ENCODE measurements around the gene GPHA2. TPM values are rescaled to one million over a fixed set of nuclear protein-coding genes. Genes with fewer than 3 reads are reported as not detected.

The GPHA2 gene
- total RNA-seq, 4 donors from 2014 or later = not detected

DNA sequence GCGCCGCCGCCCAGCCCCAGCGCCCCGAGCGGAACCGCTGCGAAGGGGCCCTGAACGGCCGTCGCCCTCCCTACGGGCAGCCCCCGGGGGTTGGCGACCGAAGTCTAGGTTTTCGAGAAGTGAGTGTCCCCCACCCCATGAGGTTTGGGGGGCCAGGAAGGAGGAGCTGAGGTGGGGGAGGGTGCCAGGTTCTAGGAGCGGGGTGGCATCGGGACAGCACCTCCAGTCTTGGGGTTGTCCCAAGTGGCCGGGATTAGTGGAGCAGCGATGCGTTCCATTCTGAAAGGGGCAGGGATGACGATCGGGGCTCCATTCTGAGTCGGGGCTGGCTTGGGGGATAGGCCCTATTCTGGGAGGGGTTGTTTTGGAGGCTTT is 10.8 kb downstream of the GPHA2 start:
- Histone ChIP-seq H3K27me3 (no peaks in the 10 kb centered on the region), H3K4me1 (no peaks in the 10 kb centered on the region), H3K4me3 (peak overlapping the region; percentile 45 to 77), H3K9me3 (no peaks in the 10 kb centered on the region), H3K36me3 (no peaks in the 10 kb centered on the region), H3K27ac (peak overlapping the region; percentile 94 to 97)
- intact Hi-C loops (cut with DNase I; ENCODE audit: low total_unique reads) = no loop called here
- TF ChIP-seq, protein P1, sequence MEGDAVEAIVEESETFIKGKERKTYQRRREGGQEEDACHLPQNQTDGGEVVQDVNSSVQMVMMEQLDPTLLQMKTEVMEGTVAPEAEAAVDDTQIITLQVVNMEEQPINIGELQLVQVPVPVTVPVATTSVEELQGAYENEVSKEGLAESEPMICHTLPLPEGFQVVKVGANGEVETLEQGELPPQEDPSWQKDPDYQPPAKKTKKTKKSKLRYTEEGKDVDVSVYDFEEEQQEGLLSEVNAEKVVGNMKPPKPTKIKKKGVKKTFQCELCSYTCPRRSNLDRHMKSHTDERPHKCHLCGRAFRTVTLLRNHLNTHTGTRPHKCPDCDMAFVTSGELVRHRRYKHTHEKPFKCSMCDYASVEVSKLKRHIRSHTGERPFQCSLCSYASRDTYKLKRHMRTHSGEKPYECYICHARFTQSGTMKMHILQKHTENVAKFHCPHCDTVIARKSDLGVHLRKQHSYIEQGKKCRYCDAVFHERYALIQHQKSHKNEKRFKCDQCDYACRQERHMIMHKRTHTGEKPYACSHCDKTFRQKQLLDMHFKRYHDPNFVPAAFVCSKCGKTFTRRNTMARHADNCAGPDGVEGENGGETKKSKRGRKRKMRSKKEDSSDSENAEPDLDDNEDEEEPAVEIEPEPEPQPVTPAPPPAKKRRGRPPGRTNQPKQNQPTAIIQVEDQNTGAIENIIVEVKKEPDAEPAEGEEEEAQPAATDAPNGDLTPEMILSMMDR (IDR thresholded peaks at IDR 0.05) = no peak
- TF ChIP-seq POLR2A (IDR thresholded peaks at IDR 0.05) = no peak
- peak in 1 of 2 donors; percentile 52 for DNase-seq

DNA sequence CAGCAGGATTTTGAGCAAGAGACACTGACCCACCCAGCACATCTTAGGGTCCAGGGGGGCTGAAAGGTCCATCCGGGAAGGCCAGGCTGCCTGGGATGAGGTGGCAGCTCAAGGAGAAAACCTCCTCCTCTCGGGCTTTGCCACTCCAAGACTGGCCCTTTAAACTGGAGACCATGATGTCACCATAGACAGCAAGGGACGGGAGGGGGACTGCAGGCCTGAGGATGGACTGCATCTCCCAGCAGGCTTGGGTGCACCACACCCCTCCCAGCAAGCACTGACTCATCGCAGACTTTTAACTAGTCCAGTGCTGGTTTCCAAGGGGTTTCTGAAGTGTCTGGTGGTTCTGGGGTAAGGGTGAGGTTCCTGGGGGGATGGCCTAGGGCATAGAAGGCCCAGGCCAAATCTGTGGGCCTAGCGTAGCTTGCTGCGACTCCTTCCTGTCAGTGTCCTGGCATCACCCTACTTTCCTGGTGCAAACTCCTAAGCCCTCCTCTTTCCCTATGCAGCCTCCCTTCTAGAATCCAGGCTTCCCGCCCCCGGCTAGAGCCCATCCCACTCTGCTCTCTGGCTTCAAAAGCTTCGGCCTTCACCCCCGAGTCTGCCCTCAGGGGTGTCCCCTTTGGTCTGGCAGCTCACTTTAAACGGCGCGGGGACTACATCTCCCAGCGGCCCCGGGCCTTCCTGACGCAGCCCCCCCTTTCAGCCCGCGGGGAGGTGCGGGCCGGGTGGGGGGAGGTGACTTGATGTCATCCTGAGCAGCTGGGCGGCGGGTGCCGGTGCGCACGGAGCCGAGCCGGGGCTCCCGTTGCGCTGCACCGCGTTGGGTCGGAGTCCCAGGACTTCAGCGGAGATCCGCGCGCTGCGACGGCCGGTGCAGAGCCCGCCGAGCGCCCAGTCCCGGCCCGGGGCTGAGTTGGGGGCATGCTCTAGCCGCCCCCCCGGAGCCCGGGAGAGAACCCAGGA is 11.5 kb downstream of the GPHA2 start, which contains the start of gene PPP2R5B:
PPP2R5B (plus strand) TSS at position 746 of the 966 bp plus-strand sequence. CDS start 1,046 bp downstream, outside the sequence.
- H3K4me1 ChIP-seq = no peaks in the 10 kb centered on the region
- DNase-seq = peak; percentile 92 to 95
- no peaks in the 10 kb centered on the region for H3K36me3 ChIP-seq
- intact Hi-C loops (cut with DNase I; ENCODE audit: low total_unique reads) = no loop called here
- H3K27me3 ChIP-seq = no peaks in the 10 kb centered on the region
- H3K9me3 ChIP-seq = no peaks in the 10 kb centered on the region
- H3K4me3 ChIP-seq = peak within 1 kb of the TSS; percentile 45 to 77
- TF ChIP-seq, protein P1 (IDR thresholded peaks at IDR 0.05) = peak in 2 of 4 experiments; percentile 16 to 44
- TF ChIP-seq POLR2A (IDR thresholded peaks at IDR 0.05) = peak; percentile 54 to 88
- peak within 1 kb of the TSS; percentile 94 to 97 for H3K27ac ChIP-seq

DNA sequence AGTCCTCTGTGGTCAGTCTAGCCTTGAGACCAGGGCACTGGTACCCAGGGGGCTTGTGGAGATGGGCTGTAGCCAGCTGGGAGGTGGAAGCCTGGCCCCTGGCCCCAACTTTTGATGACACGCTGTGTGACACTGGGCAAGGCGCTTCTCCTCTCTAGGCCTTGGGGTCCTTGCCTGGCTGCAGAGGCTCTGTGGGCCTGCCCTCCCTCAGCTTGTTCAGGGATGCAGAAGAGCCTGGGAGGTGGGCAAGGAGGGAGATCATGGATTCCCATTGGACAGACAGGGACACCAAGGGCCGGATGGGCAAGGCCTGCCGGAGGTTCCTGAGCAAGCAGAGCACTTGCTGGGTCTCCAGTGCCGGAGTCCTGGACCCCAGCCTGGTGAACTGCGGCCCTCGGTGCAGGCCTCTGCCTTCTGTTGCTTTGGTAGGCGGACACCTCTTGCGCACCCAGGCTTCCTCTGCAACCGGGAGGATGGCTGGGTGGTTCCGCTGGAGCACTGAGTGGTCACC is 12.5 kb downstream of the GPHA2 start:
- peak; percentile 30 to 32 for DNase-seq
- H3K9me3 ChIP-seq = no peaks in the 10 kb centered on the region
- no peak overlapping the region for H3K4me3 ChIP-seq
- no peaks in the 10 kb centered on the region for H3K36me3 ChIP-seq
- no peaks in the 10 kb centered on the region for H3K4me1 ChIP-seq
- no peaks in the 10 kb centered on the region for H3K27me3 ChIP-seq
- peak overlapping the region; percentile 94 to 97 for H3K27ac ChIP-seq
- intact Hi-C loops (cut with DNase I; ENCODE audit: low total_unique reads) = no loop called here
- TF ChIP-seq POLR2A (IDR thresholded peaks at IDR 0.05) = no peak
- TF ChIP-seq, protein P1 (IDR thresholded peaks at IDR 0.05) = no peak

DNA sequence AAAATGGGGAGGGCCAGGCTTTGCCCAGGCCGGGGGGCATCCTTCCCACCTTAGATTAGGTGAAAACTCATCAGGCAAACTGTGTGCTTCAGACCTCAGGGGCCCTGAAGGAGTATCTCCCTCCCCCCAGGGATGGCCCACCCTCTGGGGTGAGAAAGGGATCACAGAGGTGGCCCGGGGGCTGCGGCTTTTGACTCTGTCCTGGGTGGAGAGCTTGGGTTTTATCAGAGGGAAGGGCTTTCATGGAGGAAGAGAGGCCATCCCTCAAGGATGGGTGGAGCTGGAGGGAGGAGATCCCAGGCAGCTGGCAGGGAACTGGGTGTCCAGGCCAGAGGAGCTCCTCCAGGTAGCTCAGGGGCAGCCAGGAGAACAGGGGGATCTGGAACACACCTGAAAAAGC is 14.3 kb downstream of the GPHA2 start:
- Histone ChIP-seq H3K36me3 (no peaks in the 10 kb centered on the region), H3K4me3 (no peak overlapping the region), H3K27me3 (no peaks in the 10 kb centered on the region), H3K9me3 (no peaks in the 10 kb centered on the region), H3K27ac (no peak overlapping the region), H3K4me1 (no peaks in the 10 kb centered on the region)
- intact Hi-C loops (cut with DNase I; ENCODE audit: low total_unique reads) = no loop called here
- DNase-seq = peak in 1 of 2 donors; percentile 11
- no peak for TF ChIP-seq POLR2A (IDR thresholded peaks at IDR 0.05)
- TF ChIP-seq, protein P1 (IDR thresholded peaks at IDR 0.05) = no peak

DNA sequence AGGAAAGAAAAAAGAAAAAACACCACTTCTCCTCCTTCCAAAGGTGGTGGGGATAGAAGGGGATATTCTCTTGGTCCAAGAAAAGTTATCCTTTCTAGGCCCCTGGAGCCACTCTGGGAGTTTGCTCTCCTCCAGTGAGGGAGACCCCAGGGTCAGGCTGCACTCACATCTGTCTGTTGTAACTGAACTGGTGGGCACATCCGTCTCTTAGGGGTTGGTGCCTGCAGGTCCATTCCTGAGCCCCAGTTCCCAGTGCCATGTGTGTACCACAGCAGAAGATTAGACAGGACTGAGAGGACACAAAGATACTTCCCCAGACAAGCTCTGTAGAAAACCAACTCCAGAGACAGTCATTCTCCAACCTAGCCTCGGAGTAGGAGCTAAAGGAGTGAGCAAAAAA is 15.6 kb downstream of the GPHA2 start:
- intact Hi-C loops (cut with DNase I; ENCODE audit: low total_unique reads) = no loop called here
- DNase-seq = no peak
- Histone ChIP-seq H3K4me3 (no peak overlapping the region), H3K4me1 (no peaks in the 10 kb centered on the region), H3K27me3 (no peaks in the 10 kb centered on the region), H3K27ac (no peak overlapping the region), H3K36me3 (no peaks in the 10 kb centered on the region), H3K9me3 (no peaks in the 10 kb centered on the region)
- no peak for TF ChIP-seq POLR2A (IDR thresholded peaks at IDR 0.05)
- TF ChIP-seq, protein P1 (IDR thresholded peaks at IDR 0.05) = no peak

Measured in uterus (tissue), 4 donors.